ENCODE data around the gene TMEM163. TPM values are rescaled to one million over a fixed set of nuclear protein-coding genes. Genes with fewer than 3 reads are reported as not detected.

The TMEM163 gene
- total and polyA plus RNA-seq, 2 of the 13 experiments (the other 11 are each of a cell fraction or from before 2014, with no cell fraction given) = 0.05 TPM; not detected in 1

DNA sequence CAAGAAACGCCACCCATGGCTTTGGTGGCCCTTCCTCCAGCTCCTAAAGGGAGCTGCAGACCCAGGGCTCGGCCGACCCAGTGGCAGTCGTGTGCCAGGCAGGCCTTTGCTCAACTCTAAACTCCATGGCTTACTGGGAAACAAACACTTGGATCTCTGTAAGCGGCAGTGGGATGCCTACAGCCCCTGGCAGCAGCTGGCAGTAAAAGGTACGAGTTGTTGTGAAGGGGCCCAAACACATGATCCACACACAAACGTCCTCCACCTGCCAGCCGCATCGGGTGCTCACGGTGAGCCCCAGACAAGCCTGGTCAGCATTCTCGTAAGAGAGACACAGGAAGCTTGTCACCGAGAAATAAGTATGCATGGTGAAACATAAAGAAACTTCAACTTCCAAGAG lies 250.0 kb downstream of the TMEM163 start (continued):
- TF ChIP-seq ZNF430 (CRISPR knock-in tag; IDR thresholded peaks at IDR 0.05) (no peak), NFRKB (IDR thresholded peaks at IDR 0.05) (no peak)

DNA sequence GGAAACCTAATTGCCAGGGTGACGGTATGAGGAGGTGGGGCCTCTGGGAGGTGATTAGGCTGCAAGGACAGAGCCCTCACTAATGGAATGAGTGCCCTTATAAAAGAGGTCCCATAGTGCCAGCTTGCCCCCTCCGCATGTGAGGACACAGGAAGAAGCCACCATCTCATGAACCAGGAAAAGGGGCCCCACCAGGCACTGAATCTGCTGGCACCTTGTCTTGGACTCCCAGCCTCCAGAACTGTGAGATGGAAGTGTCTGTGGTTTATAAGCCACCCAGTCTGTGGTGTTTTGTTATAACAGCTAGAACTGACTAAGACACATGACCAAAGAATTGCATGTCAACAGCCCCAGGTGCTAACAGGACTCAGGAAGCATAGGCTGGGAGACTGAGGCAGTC lies 250.6 kb downstream of the TMEM163 start:
- no TSS peak for BruUV-seq (replicated peaks)

More for the DNA sequence above, 250.6 kb downstream of the TMEM163 start:
- Histone ChIP-seq H3K4me3 (replicated peaks in 1 of 3; ENCODE audit: insufficient read depth in 1 of 3, low read depth in 2 of 3, low read length in 3 of 3) (no peak overlapping the region), H3K27me3 (ENCODE audit: control insufficient read depth in 1 of 2, insufficient read depth in 2 of 2, low read length in 2 of 2) (peaks cover 2 to 22% of the 10 kb centered on the region in 2 experiments; a peak in 4 of 5 replicates), H3K4me2 (ENCODE audit: low read depth, low read length) (no peak overlapping the region), H4K20me1 (ENCODE audit: insufficient read depth, low read length) (no peaks in the 10 kb centered on the region), H2AFZ (ENCODE audit: low read length) (no peak overlapping the region), H3K9ac (ENCODE audit: insufficient read depth, low read depth, low read length) (no peak overlapping the region), H3K4me1 (ENCODE audit: insufficient read depth, low read length) (no peaks in the 10 kb centered on the region), H3K79me2 (ENCODE audit: insufficient read depth, low read length) (no peaks in the 10 kb centered on the region), H3K9me3 (ENCODE audit: low read length) (no peaks in the 10 kb centered on the region; the same call in 1 of the 2 replicates), H3K36me3 (replicated peaks in 1 of 2; ENCODE audit: control insufficient read depth in 1 of 2, insufficient read depth in 2 of 2, low read length in 2 of 2) (no peaks in the 10 kb centered on the region), H3K27ac (ENCODE audit: extremely low read length, insufficient read depth, low read length) (no peak overlapping the region)
- intact Hi-C loops (cut with micrococcal nuclease; ENCODE audit: unreplicated experiment) (loop anchor here (10.0 kb wide), 1 partner anchor 237 kb away; no protein-coding TSS in a partner anchor), in situ Hi-C loops (cut with HindIII; ENCODE audit: extremely low pct_ligation_motif_present, low pct_unique_long_range_greater_than_20kb) (no loop called here)
- no peak for FAIRE-seq
- TF ChIP-seq ZNF326 (CRISPR knock-in tag; IDR thresholded peaks at IDR 0.05; ENCODE audit: borderline replicate concordance) (no peak), KMT2B (CRISPR knock-in tag; IDR thresholded peaks at IDR 0.05) (no peak), ZNF790 (CRISPR knock-in tag; IDR thresholded peaks at IDR 0.05; ENCODE audit: borderline replicate concordance) (no peak), ZNF101 (CRISPR knock-in tag; IDR thresholded peaks at IDR 0.05; ENCODE audit: borderline replicate concordance, low read depth) (no peak), ZBTB21 (CRISPR knock-in tag; IDR thresholded peaks at IDR 0.05) (no peak), RFXANK (CRISPR knock-in tag; IDR thresholded peaks at IDR 0.05) (no peak), ISX (CRISPR knock-in tag; conservative IDR thresholded peaks at IDR 0.05) (no peak), ZNF737 (CRISPR knock-in tag; IDR thresholded peaks at IDR 0.05; ENCODE audit: borderline replicate concordance) (no peak), POLR2G (IDR thresholded peaks at IDR 0.05; ENCODE audit: low read depth, low read length) (no peak), EZH2 (conservative IDR thresholded peaks at IDR 0.05; ENCODE audit: low read depth, low read length) (no peak), TOE1 (CRISPR knock-in tag; IDR thresholded peaks at IDR 0.05) (no peak)
- TF ChIP-seq, protein P1, sequence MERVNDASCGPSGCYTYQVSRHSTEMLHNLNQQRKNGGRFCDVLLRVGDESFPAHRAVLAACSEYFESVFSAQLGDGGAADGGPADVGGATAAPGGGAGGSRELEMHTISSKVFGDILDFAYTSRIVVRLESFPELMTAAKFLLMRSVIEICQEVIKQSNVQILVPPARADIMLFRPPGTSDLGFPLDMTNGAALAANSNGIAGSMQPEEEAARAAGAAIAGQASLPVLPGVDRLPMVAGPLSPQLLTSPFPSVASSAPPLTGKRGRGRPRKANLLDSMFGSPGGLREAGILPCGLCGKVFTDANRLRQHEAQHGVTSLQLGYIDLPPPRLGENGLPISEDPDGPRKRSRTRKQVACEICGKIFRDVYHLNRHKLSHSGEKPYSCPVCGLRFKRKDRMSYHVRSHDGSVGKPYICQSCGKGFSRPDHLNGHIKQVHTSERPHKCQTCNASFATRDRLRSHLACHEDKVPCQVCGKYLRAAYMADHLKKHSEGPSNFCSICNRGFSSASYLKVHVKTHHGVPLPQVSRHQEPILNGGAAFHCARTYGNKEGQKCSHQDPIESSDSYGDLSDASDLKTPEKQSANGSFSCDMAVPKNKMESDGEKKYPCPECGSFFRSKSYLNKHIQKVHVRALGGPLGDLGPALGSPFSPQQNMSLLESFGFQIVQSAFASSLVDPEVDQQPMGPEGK (CRISPR knock-in tag; IDR thresholded peaks at IDR 0.05) = no peak
- TF ChIP-seq, protein P2, sequence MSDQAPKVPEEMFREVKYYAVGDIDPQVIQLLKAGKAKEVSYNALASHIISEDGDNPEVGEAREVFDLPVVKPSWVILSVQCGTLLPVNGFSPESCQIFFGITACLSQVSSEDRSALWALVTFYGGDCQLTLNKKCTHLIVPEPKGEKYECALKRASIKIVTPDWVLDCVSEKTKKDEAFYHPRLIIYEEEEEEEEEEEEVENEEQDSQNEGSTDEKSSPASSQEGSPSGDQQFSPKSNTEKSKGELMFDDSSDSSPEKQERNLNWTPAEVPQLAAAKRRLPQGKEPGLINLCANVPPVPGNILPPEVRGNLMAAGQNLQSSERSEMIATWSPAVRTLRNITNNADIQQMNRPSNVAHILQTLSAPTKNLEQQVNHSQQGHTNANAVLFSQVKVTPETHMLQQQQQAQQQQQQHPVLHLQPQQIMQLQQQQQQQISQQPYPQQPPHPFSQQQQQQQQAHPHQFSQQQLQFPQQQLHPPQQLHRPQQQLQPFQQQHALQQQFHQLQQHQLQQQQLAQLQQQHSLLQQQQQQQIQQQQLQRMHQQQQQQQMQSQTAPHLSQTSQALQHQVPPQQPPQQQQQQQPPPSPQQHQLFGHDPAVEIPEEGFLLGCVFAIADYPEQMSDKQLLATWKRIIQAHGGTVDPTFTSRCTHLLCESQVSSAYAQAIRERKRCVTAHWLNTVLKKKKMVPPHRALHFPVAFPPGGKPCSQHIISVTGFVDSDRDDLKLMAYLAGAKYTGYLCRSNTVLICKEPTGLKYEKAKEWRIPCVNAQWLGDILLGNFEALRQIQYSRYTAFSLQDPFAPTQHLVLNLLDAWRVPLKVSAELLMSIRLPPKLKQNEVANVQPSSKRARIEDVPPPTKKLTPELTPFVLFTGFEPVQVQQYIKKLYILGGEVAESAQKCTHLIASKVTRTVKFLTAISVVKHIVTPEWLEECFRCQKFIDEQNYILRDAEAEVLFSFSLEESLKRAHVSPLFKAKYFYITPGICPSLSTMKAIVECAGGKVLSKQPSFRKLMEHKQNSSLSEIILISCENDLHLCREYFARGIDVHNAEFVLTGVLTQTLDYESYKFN (CRISPR knock-in tag; conservative IDR thresholded peaks at IDR 0.05) = no peak
- TF ChIP-seq, protein P3, sequence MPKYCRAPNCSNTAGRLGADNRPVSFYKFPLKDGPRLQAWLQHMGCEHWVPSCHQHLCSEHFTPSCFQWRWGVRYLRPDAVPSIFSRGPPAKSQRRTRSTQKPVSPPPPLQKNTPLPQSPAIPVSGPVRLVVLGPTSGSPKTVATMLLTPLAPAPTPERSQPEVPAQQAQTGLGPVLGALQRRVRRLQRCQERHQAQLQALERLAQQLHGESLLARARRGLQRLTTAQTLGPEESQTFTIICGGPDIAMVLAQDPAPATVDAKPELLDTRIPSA (CRISPR knock-in tag; IDR thresholded peaks at IDR 0.05; ENCODE audit: borderline replicate concordance) = no peak
- DNase-seq (ENCODE audit: low spot score) = no peak
- no peak for ATAC-seq
- POLR2A ChIA-PET = no interaction called here
- 8% methylated on average over 1 of the region's 2 CpGs for WGBS (ENCODE audit: low lambda C conversion rate)
- CTCF ChIA-PET (ENCODE audit: low intra/inter-chr PET ratio, low total read pairs) = no interaction called here

All from HepG2 (cell line).